ENCODE measurements around the gene ACBD4.

Gene ACBD4

GRCh38 chr17:45129426-45129939 is 6.0 kb upstream of the ACBD4 start:
- H3K27me3 ChIP-seq (ENCODE audit: insufficient read depth, low read length) = no peaks in the 10 kb centered on the region
- no peaks in the 10 kb centered on the region for H3K36me3 ChIP-seq (ENCODE audit: insufficient read depth, low read length)
- H3K4me1 ChIP-seq (ENCODE audit: control insufficient read depth, insufficient read depth, low read length, unreplicated experiment) = peaks cover 20% of the 10 kb centered on the region
- H3K79me2 ChIP-seq (ENCODE audit: control insufficient read depth, insufficient read depth, low read length, unreplicated experiment) = no peaks in the 10 kb centered on the region
- H3K4me3 ChIP-seq (ENCODE audit: low read depth, low read length) = no peak overlapping the region
- H2AFZ ChIP-seq (ENCODE audit: low read length, unreplicated experiment) = no peak overlapping the region
- H3K27ac ChIP-seq (ENCODE audit: low read depth, low read length) = no peak overlapping the region

- Histone ChIP-seq H3K36me3 (ENCODE audit: insufficient read depth, low read length) (no peaks in the 10 kb centered on the region), H3K4me1 (ENCODE audit: control insufficient read depth, insufficient read depth, low read length, unreplicated experiment) (peaks cover 16% of the 10 kb centered on the region), H3K4me3 (ENCODE audit: low read depth, low read length) (no peak overlapping the region), H3K79me2 (ENCODE audit: control insufficient read depth, insufficient read depth, low read length, unreplicated experiment) (no peaks in the 10 kb centered on the region), H3K27me3 (ENCODE audit: insufficient read depth, low read length) (no peaks in the 10 kb centered on the region), H3K27ac (ENCODE audit: low read depth, low read length) (no peak overlapping the region), H2AFZ (ENCODE audit: low read length, unreplicated experiment) (no peak overlapping the region)
These were observed 5.4 kb upstream of the ACBD4 start for GRCh38 chr17:45129940-45130680.

GRCh38 chr17:45130681-45131615 is 4.5 kb upstream of the ACBD4 start:
- Histone ChIP-seq H3K4me1 (ENCODE audit: control insufficient read depth, insufficient read depth, low read length, unreplicated experiment) (peaks cover 18% of the 10 kb centered on the region), H3K27me3 (ENCODE audit: insufficient read depth, low read length) (no peaks in the 10 kb centered on the region), H3K36me3 (ENCODE audit: insufficient read depth, low read length) (no peaks in the 10 kb centered on the region), H3K4me3 (ENCODE audit: low read depth, low read length) (peak overlapping the region; percentile 85), H3K79me2 (ENCODE audit: control insufficient read depth, insufficient read depth, low read length, unreplicated experiment) (no peaks in the 10 kb centered on the region), H2AFZ (ENCODE audit: low read length, unreplicated experiment) (no peak overlapping the region), H3K27ac (ENCODE audit: low read depth, low read length) (no peak overlapping the region)

GRCh38 chr17:45131616-45132319 is 3.7 kb upstream of the ACBD4 start:
- peak overlapping the region; percentile 85 for H3K4me3 ChIP-seq (ENCODE audit: low read depth, low read length)
- H3K36me3 ChIP-seq (ENCODE audit: insufficient read depth, low read length) = no peaks in the 10 kb centered on the region
- no peaks in the 10 kb centered on the region for H3K79me2 ChIP-seq (ENCODE audit: control insufficient read depth, insufficient read depth, low read length, unreplicated experiment)
- H3K4me1 ChIP-seq (ENCODE audit: control insufficient read depth, insufficient read depth, low read length, unreplicated experiment) = peaks cover 26% of the 10 kb centered on the region
- no peak overlapping the region for H3K27ac ChIP-seq (ENCODE audit: low read depth, low read length)
- H3K27me3 ChIP-seq (ENCODE audit: insufficient read depth, low read length) = no peaks in the 10 kb centered on the region
- peak overlapping the region; percentile 69 for H2AFZ ChIP-seq (ENCODE audit: low read length, unreplicated experiment)

GRCh38 chr17:45132320-45132571 is 3.2 kb upstream of the ACBD4 start, which contains the start of gene PLCD3:
Gene PLCD3 (minus strand): TSS chr17:45132515. CDS start chr17:45132410, 105 bp downstream.
- H3K4me1 ChIP-seq (ENCODE audit: control insufficient read depth, insufficient read depth, low read length, unreplicated experiment) = peaks cover 26% of the 10 kb centered on the region
- peak within 1 kb of the TSS; percentile 85 for H3K4me3 ChIP-seq (ENCODE audit: low read depth, low read length)
- peak within 1 kb of the TSS; percentile 76 for H2AFZ ChIP-seq (ENCODE audit: low read length, unreplicated experiment)
- H3K79me2 ChIP-seq (ENCODE audit: control insufficient read depth, insufficient read depth, low read length, unreplicated experiment) = no peaks in the 10 kb centered on the region
- H3K27ac ChIP-seq (ENCODE audit: low read depth, low read length) = peak within 1 kb of the TSS; percentile 63
- H3K36me3 ChIP-seq (ENCODE audit: insufficient read depth, low read length) = no peaks in the 10 kb centered on the region
- no peaks in the 10 kb centered on the region for H3K27me3 ChIP-seq (ENCODE audit: insufficient read depth, low read length)

GRCh38 chr17:45132572-45133463 is 2.7 kb upstream of the ACBD4 start:
- Histone ChIP-seq H3K27ac (ENCODE audit: low read depth, low read length) (peak overlapping the region; percentile 63), H3K4me1 (ENCODE audit: control insufficient read depth, insufficient read depth, low read length, unreplicated experiment) (peaks cover 21% of the 10 kb centered on the region), H3K27me3 (ENCODE audit: insufficient read depth, low read length) (no peaks in the 10 kb centered on the region), H2AFZ (ENCODE audit: low read length, unreplicated experiment) (peak overlapping the region; percentile 76), H3K4me3 (ENCODE audit: low read depth, low read length) (peak overlapping the region; percentile 85), H3K79me2 (ENCODE audit: control insufficient read depth, insufficient read depth, low read length, unreplicated experiment) (no peaks in the 10 kb centered on the region), H3K36me3 (ENCODE audit: insufficient read depth, low read length) (no peaks in the 10 kb centered on the region)

GRCh38 chr17:45135978-45136791 is 698 bp downstream of the ACBD4 start:
- H3K4me1 ChIP-seq (ENCODE audit: control insufficient read depth, insufficient read depth, low read length, unreplicated experiment) = peaks cover 14% of the 10 kb centered on the region
- H3K4me3 ChIP-seq (ENCODE audit: low read depth, low read length) = peak overlapping the region; percentile 82
- H3K27me3 ChIP-seq (ENCODE audit: insufficient read depth, low read length) = no peaks in the 10 kb centered on the region
- no peaks in the 10 kb centered on the region for H3K79me2 ChIP-seq (ENCODE audit: control insufficient read depth, insufficient read depth, low read length, unreplicated experiment)
- no peaks in the 10 kb centered on the region for H3K36me3 ChIP-seq (ENCODE audit: insufficient read depth, low read length)
- peak overlapping the region; percentile 66 for H2AFZ ChIP-seq (ENCODE audit: low read length, unreplicated experiment)
- H3K27ac ChIP-seq (ENCODE audit: low read depth, low read length) = no peak overlapping the region

- Histone ChIP-seq H3K36me3 (ENCODE audit: insufficient read depth, low read length) (no peaks in the 10 kb centered on the region), H3K4me1 (ENCODE audit: control insufficient read depth, insufficient read depth, low read length, unreplicated experiment) (peaks cover 10% of the 10 kb centered on the region), H3K4me3 (ENCODE audit: low read depth, low read length) (no peak overlapping the region), H3K79me2 (ENCODE audit: control insufficient read depth, insufficient read depth, low read length, unreplicated experiment) (no peaks in the 10 kb centered on the region), H3K27ac (ENCODE audit: low read depth, low read length) (no peak overlapping the region), H2AFZ (ENCODE audit: low read length, unreplicated experiment) (no peak overlapping the region), H3K27me3 (ENCODE audit: insufficient read depth, low read length) (no peaks in the 10 kb centered on the region)
These were observed 1.5 kb downstream of the ACBD4 start for GRCh38 chr17:45136846-45137560.
